HepG2 (cell line): ENCODE results near the gene MT1M. TPM values are rescaled to one million over a fixed set of nuclear protein-coding genes. Genes with fewer than 3 reads are reported as not detected.

ENCODE experiments used
- CSRNP2 ChIP-seq: sonication (generic); formaldehyde crosslinking; conservative IDR thresholded peaks from 2 replicates; pipeline ENCODE4 v1.8.0; 2022; ENCODE audit warnings: low read depth, missing genetic modification reagents
- ERF ChIP-seq: IDR thresholded peaks from 2 replicates; pipeline ENCODE4 v1.6.1; 2018; ENCODE audit warnings: missing biosample characterization, missing genetic modification reagents
- FOXP4 ChIP-seq: sonication (generic); formaldehyde crosslinking; IDR thresholded peaks from 2 replicates; pipeline ENCODE4 v1.4.0; 2020; ENCODE audit warnings: missing genetic modification reagents
- GATAD1 ChIP-seq: IDR thresholded peaks from 2 replicates; pipeline ENCODE4 v1.6.1; 2016; ENCODE audit warnings: missing genetic modification reagents, missing compliant biosample characterization
- KAT7 ChIP-seq: IDR thresholded peaks from 2 replicates; pipeline ENCODE4 v1.6.1; 2018; ENCODE audit warnings: borderline replicate concordance, missing compliant biosample characterization
- KDM3A ChIP-seq: IDR thresholded peaks from 2 replicates; pipeline ENCODE4 v1.6.1; 2018; ENCODE audit warnings: low read depth, missing compliant biosample characterization
- MED13 ChIP-seq: sonication (generic); formaldehyde crosslinking; IDR thresholded peaks from 2 replicates; pipeline ENCODE4 v1.5.0; 2020; ENCODE audit warnings: missing genetic modification reagents
- NFE2 ChIP-seq: sonication (generic); formaldehyde crosslinking; IDR thresholded peaks from 2 replicates; pipeline ENCODE4 v1.4.0; 2020; ENCODE audit warnings: missing genetic modification reagents
- SMAD3 ChIP-seq: sonication (generic); formaldehyde crosslinking; IDR thresholded peaks from 2 replicates; pipeline ENCODE4 v1.4.0; 2020; ENCODE audit warnings: missing genetic modification reagents
- SMARCE1 ChIP-seq: fragments of 450-650 bp; IDR thresholded peaks from 2 replicates; pipeline ENCODE4 v1.6.1; 2017; ENCODE audit warnings: borderline replicate concordance
- YEATS4 ChIP-seq: sonication (generic); formaldehyde crosslinking; IDR thresholded peaks from 2 replicates; pipeline ENCODE4 v1.4.0; 2020; ENCODE audit warnings: missing genetic modification reagents, borderline replicate concordance
- ZBTB42 ChIP-seq: sonication (generic); formaldehyde crosslinking; IDR thresholded peaks from 2 replicates; pipeline ENCODE4 v1.5.0; 2020; ENCODE audit warnings: mild to moderate bottlenecking, missing genetic modification reagents
- ZBTB7A ChIP-seq: sonication (generic); formaldehyde crosslinking; IDR thresholded peaks from 2 replicates; pipeline ENCODE4 v1.8.0; 2022; ENCODE audit warnings: mild to moderate bottlenecking, missing genetic modification reagents
- ZFP82 ChIP-seq: sonication (generic); formaldehyde crosslinking; IDR thresholded peaks from 2 replicates; pipeline ENCODE4 v1.5.1; 2020; ENCODE audit warnings: mild to moderate bottlenecking, missing genetic modification reagents, borderline replicate concordance
- ZMAT3 ChIP-seq: sonication (generic); formaldehyde crosslinking; conservative IDR thresholded peaks from 2 replicates; pipeline ENCODE4 v1.7.0; 2021; ENCODE audit warnings: missing genetic modification reagents
- ZNF17 ChIP-seq: sonication (generic); formaldehyde crosslinking; IDR thresholded peaks from 2 replicates; pipeline ENCODE4 v1.5.0; 2020; ENCODE audit warnings: mild to moderate bottlenecking, missing genetic modification reagents
- ZNF230 ChIP-seq: sonication (generic); formaldehyde crosslinking; IDR thresholded peaks from 2 replicates; pipeline ENCODE4 v1.4.0; 2020; ENCODE audit warnings: mild to moderate bottlenecking, missing genetic modification reagents
- ZNF446 ChIP-seq: sonication (generic); formaldehyde crosslinking; IDR thresholded peaks from 2 replicates; pipeline ENCODE4 v1.5.0; 2020; ENCODE audit warnings: mild to moderate bottlenecking, missing genetic modification reagents
- ZNF615 ChIP-seq: sonication (generic); formaldehyde crosslinking; IDR thresholded peaks from 2 replicates; pipeline ENCODE4 v1.5.0; 2020; ENCODE audit warnings: mild to moderate bottlenecking, missing genetic modification reagents, borderline replicate concordance
- ZNF792 ChIP-seq: IDR thresholded peaks from 2 replicates; pipeline ENCODE4 v1.6.1; 2016
- polyA plus RNA-seq, 8 experiments: library from polyadenylated mRNA; depleted of rRNA in 3 of 8; stranded (reverse) in 7 of 8; unstranded in 1 of 8; fragments of >200 nt; fragmentation: Illumina TruSeq in 4 of 8; extraction: Trizol in 4 of 8; gene quantifications; 2 replicates each; pipeline versions ENCODE4 v1.2.1 to v1.2.3, GENCODE V29; 2011 to 2016; ENCODE audit warnings: low read depth in 4 of 8, missing spikeins in 1 of 8, mixed read lengths in 1 of 8; ENCODE audit not compliant: insufficient read depth in 1 of 8
- total RNA-seq, 5 experiments: library from RNA; depleted of rRNA; stranded (reverse); fragments of >200 nt; fragmentation: Illumina TruSeq; extraction: Trizol; gene quantifications; 2 replicates each; pipeline ENCODE4 v1.2.3, GENCODE V29; 2016; ENCODE audit warnings: low read depth in 1 of 5
- TF ChIP-seq, protein P1 (sequence below): sonication (generic); formaldehyde crosslinking; IDR thresholded peaks from 2 replicates; pipeline ENCODE4 v1.8.1; 2023; ENCODE audit warnings: missing genetic modification reagents, mild to moderate bottlenecking, borderline replicate concordance
- TF ChIP-seq, protein P2 (sequence below): sonication (generic); formaldehyde crosslinking; IDR thresholded peaks from 2 replicates; pipeline ENCODE4 v1.5.1; 2020; ENCODE audit warnings: mild to moderate bottlenecking, missing genetic modification reagents, borderline replicate concordance

Gene MT1M
- total and polyA plus RNA-seq, 2 of the 13 experiments (the other 11 are each of a cell fraction or from before 2014, with no cell fraction given), result 4.6 TPM; not detected in 1

GRCh38 chr16:56681939-56682702 is 49.7 kb downstream of the MT1M start, which contains the start of gene MT1X (continued):
- TF ChIP-seq KDM3A (CRISPR knock-in tag) (peak; percentile 73; the same call in 1 of the 2 replicates), MED13 (CRISPR knock-in tag) (peak; percentile 68), NFE2 (CRISPR knock-in tag) (no peak), ERF (CRISPR knock-in tag) (peak; percentile 61; the same call in 1 of the 2 replicates), KAT7 (peak; percentile 78; the same call in 1 of the 2 replicates), ZNF446 (CRISPR knock-in tag) (no peak), ZBTB42 (no peak), SMAD3 (CRISPR knock-in tag) (no peak), ZBTB7A (CRISPR knock-in tag) (no peak), FOXP4 (CRISPR knock-in tag) (peak; percentile 61), ZMAT3 (CRISPR knock-in tag) (peak; percentile 92), GATAD1 (CRISPR knock-in tag) (no peak), ZNF230 (CRISPR knock-in tag) (0 out of 2 replicates have a peak, but pooled peaks have one; percentile 70), YEATS4 (CRISPR knock-in tag) (peak; percentile 76; the same call in 1 of the 2 replicates), SMARCE1 (no peak), ZNF615 (CRISPR knock-in tag) (no peak), ZNF17 (CRISPR knock-in tag) (no peak), CSRNP2 (CRISPR knock-in tag) (no peak), ZFP82 (no peak), ZNF792 (CRISPR knock-in tag) (peak; percentile 73)
- TF ChIP-seq, protein P1, sequence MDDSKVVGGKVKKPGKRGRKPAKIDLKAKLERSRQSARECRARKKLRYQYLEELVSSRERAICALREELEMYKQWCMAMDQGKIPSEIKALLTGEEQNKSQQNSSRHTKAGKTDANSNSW (CRISPR knock-in tag), result no peak
- TF ChIP-seq, protein P2, sequence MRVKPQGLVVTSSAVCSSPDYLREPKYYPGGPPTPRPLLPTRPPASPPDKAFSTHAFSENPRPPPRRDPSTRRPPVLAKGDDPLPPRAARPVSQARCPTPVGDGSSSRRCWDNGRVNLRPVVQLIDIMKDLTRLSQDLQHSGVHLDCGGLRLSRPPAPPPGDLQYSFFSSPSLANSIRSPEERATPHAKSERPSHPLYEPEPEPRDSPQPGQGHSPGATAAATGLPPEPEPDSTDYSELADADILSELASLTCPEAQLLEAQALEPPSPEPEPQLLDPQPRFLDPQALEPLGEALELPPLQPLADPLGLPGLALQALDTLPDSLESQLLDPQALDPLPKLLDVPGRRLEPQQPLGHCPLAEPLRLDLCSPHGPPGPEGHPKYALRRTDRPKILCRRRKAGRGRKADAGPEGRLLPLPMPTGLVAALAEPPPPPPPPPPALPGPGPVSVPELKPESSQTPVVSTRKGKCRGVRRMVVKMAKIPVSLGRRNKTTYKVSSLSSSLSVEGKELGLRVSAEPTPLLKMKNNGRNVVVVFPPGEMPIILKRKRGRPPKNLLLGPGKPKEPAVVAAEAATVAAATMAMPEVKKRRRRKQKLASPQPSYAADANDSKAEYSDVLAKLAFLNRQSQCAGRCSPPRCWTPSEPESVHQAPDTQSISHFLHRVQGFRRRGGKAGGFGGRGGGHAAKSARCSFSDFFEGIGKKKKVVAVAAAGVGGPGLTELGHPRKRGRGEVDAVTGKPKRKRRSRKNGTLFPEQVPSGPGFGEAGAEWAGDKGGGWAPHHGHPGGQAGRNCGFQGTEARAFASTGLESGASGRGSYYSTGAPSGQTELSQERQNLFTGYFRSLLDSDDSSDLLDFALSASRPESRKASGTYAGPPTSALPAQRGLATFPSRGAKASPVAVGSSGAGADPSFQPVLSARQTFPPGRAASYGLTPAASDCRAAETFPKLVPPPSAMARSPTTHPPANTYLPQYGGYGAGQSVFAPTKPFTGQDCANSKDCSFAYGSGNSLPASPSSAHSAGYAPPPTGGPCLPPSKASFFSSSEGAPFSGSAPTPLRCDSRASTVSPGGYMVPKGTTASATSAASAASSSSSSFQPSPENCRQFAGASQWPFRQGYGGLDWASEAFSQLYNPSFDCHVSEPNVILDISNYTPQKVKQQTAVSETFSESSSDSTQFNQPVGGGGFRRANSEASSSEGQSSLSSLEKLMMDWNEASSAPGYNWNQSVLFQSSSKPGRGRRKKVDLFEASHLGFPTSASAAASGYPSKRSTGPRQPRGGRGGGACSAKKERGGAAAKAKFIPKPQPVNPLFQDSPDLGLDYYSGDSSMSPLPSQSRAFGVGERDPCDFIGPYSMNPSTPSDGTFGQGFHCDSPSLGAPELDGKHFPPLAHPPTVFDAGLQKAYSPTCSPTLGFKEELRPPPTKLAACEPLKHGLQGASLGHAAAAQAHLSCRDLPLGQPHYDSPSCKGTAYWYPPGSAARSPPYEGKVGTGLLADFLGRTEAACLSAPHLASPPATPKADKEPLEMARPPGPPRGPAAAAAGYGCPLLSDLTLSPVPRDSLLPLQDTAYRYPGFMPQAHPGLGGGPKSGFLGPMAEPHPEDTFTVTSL (CRISPR knock-in tag), result no peak
